AG10803 (cell line): ENCODE results near the gene HSBP1L1.
"Not testable (repeated sequence)": the region's sequence is repeated elsewhere in the genome, so short reads cannot be mapped to it uniquely, and the experiment has no call there.

Experiments
- DNase-seq: peaks from one replicate; pipeline ENCODE4 v3.0.0; 2010; ENCODE audit warnings: low read depth
- H3K4me3 ChIP-seq: 2 replicates; pipeline ENCODE4 v1.5.1; 2011; ENCODE audit warnings: mild to moderate bottlenecking, low read length, control low read depth
- TF ChIP-seq, protein P1 (sequence below): conservative IDR thresholded peaks from 2 replicates; pipeline ENCODE4 v1.5.1; 2011; ENCODE audit warnings: mild to moderate bottlenecking, low read length, control low read depth, inconsistent platforms

HSBP1L1 gene

DNA sequence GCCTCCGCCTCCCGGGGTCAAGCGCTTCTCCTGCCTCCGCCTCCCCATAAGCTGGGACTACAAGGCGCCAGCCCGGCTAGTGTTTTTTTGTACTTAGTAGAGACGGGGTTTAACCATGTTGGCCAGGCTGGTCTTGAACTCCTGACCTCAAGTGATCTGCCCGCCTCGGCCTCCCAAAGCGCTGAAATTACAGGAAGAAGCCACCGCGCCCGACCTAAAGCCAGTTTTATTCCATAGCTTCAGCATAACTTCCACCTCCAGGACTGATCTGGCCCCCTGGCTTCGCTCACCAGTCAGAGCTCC, 24.7 kb downstream of the HSBP1L1 start:
- peak overlapping the region; percentile 98 for H3K4me3 ChIP-seq
- DNase-seq, result no peak
- TF ChIP-seq, protein P1, sequence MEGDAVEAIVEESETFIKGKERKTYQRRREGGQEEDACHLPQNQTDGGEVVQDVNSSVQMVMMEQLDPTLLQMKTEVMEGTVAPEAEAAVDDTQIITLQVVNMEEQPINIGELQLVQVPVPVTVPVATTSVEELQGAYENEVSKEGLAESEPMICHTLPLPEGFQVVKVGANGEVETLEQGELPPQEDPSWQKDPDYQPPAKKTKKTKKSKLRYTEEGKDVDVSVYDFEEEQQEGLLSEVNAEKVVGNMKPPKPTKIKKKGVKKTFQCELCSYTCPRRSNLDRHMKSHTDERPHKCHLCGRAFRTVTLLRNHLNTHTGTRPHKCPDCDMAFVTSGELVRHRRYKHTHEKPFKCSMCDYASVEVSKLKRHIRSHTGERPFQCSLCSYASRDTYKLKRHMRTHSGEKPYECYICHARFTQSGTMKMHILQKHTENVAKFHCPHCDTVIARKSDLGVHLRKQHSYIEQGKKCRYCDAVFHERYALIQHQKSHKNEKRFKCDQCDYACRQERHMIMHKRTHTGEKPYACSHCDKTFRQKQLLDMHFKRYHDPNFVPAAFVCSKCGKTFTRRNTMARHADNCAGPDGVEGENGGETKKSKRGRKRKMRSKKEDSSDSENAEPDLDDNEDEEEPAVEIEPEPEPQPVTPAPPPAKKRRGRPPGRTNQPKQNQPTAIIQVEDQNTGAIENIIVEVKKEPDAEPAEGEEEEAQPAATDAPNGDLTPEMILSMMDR, result no peak

DNA sequence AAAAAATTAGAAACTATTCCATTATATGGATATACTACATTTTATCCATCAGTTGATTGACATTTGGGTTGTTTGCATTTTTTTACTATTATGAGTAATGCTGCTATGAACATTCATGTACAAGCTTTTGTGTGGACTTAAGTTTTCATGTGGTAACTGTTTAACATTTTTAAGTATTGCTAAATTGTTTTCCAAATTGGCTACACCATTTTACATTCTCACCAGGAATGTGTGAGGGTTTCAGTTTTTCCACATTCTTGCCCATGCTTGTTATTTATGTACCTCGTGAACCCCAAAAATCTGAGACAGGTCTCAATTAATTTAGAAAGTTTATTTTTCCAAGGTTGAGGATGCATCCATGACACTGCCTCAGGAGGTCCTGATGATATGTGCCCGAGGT, 27.1 kb downstream of the HSBP1L1 start:
- no peak overlapping the region for H3K4me3 ChIP-seq
- DNase-seq, result peak; percentile 65
- TF ChIP-seq, protein P1, result no peak

DNA sequence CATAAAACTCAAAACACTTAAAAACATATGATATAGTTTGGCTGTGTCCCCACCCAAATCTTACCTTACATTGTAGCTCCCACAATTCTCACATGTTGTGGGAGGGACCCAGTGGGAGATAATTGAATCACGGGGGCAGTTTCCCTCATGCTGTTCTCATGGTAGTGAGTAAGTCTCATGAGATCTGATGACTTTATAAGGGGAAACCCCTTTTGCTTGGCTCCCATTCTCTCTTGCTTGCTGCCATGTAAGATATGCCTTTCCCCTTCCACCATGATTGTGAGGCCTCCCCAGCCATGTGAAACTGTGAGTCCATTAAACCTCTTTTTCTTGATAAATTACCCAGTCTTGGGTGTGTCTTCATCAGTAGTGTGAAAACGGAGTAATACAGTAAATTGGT, 35.3 kb downstream of the HSBP1L1 start:
- not testable (repeated sequence) for H3K4me3 ChIP-seq, DNase-seq

DNA sequence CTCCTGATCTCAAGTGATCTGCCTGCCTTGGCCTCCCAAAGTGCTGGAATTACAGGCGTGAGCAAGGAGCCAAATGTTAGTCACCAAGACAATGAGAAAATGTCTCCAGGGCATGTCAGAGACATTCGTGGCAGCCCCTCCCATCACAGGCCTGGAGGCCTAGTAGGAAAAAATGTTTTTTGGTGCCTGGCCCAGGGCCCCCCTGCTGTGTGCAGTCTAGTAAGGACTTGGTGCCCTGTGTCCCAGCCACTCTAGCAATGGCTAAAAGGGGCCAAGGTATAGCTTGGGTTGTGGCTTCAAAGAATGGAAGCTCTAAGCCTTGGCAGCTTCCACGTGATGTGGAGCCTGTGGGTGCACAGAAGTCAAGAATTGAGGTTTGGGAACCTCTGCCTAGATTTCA, 36.4 kb downstream of the HSBP1L1 start:
- TF ChIP-seq, protein P1, result no peak
- DNase-seq, result no peak

DNA sequence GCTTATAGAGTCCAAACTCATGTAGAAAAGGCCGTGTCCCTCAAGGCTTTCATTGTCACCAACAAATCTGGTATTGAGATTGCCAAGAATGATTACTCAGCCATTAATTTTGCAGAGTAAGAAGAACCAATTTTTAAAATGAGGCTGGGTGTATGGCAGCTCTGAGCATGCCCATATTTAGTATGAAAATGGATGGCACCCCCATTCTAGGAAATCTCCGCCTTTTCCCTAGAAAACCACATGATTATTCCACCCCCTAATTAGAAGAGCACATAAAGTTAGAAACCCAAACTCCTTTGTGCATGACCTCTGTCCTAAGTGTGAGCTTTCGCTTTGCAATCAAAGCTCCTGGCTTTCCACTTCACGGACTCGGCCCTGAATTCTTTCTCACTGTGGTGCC, 38.0 kb downstream of the HSBP1L1 start:
- no peak overlapping the region for H3K4me3 ChIP-seq
- DNase-seq, result no peak
- TF ChIP-seq, protein P1, result no peak

More for the DNA sequence above, 36.4 kb downstream of the HSBP1L1 start:
- no peak overlapping the region for H3K4me3 ChIP-seq

DNA sequence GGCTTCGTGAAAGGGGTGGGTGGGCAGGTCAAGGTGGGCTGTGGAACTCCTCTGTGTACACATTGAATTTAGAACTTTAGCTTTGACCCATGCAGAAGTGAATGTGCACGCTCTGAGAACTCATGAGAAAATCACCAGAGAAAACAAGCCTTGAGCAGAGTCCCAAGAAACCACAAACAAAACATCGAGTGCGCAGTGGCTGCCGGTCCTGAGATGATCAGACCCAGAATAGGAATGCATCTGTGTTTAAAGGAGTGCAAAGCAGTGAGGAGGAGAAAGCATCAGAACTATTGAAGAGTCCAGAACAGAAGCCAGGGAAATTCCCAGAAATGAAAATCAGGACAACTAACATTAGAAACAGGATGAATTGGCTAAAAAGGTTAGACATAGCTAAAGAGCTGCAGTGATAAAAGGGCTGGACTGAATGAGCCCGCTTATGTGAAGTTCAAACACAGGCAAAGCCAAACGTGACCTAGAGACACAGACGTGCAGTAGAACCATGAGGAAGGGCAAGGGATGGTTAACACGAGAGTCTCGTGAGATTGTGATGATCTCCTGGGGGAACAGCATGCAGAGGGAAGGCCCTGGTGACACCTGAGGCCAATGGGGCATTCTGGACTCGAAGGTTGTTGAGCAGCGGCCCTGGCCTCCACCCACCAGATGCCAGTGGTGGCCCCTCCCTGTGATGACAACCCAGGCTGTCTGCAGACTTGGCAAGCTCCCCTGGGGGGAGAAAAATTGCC, 40.3 kb downstream of the HSBP1L1 start:
- no peak overlapping the region for H3K4me3 ChIP-seq
- TF ChIP-seq, protein P1, result no peak
- DNase-seq, result no peak

DNA sequence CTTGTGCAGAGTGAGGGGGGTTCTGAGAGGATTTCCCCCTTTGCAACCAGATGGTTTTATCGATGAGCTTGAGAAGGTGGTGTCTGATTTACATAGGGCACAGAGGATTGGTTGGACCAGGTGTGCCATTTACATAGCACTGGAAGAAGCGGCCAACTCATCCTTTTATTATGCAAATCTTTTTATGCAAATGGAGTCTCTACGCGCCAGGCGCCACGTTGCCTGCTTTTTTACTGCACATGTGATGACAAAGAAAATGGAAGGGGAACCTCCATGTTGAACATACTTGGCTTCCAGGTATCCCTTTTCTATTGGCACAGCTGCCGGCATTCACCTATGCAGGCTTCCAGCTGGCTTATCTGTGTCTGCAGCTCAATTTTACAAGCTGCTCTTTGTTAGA, 42.3 kb downstream of the HSBP1L1 start:
- no peak overlapping the region for H3K4me3 ChIP-seq
- TF ChIP-seq, protein P1, result no peak
- no peak for DNase-seq
